ENCODE data around the gene DNASE1.

DNASE1 gene

DNA sequence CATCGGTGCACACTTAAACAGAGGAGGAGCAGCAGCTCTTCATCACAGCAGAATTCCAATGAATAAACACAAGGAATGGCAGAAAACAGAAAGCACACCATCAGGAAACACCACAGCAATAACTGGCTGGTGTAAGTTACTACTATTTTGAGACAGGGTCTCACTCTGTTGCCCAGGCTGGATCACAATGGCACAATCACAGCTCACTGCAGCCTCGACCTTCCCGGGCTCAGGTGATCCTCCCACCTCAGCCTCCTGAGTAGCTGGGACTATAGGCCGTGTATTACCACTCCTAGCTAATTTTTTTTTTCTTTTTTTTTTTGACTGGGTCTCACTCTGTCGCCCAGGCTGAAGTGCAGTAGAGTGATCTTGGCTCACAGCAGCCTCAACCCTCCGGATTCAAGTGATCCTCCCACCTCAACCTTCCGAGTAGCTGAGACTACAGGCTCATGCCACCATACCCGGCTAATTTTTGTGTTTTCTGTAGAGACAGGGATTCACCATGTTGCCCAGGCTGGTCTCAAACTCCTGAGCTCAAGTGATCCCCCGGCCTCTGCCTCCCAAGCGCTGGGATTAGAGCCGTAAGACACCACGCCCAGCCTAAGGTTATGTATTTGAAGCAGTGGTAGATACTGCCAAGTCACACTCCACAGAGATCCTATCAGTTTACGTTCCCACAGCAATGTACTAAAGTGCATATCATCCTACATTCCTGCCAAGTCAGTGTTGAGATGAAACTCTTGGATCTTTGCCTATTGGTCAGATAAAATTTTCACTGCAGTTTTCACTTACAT is 42.1 kb downstream of the DNASE1 start:
- Mint-ChIP-seq H3K36me3 (ENCODE audit: insufficient read depth) (peaks cover 1% of the 10 kb centered on the region), H3K27ac (ENCODE audit: low read depth) (no peak overlapping the region)
- no peak for DNase-seq (ENCODE audit: low spot score in 2 of 2)

DNA sequence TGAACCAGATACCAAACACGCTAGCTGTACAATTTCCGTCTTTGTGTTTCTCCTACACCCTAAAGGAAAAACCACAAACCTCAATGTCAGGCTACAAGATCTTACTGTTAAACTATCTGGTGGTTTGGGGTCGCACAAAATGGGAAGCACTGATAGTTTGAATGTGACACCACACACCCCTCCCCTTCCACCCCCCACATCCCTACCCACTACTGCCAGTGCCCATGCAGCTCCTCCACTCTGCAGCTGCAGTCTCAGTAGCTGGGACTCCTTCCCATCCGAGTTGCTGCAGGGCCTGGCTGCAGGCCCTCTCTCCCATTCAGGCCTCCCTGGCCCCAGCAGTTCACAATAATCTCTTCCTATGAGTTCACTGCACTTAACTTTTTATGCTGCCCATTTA is 44.5 kb downstream of the DNASE1 start:
- no peak overlapping the region for H3K27ac Mint-ChIP-seq (ENCODE audit: low read depth)
- ATAC-seq (replicated peaks; ENCODE audit: extremely low read depth, poor library complexity, severe bottlenecking) = no peak
- no peaks in the 10 kb centered on the region for H3K9me3 Mint-ChIP-seq

More for the DNA sequence above, 42.1 kb downstream of the DNASE1 start:
- H3K4me3 Mint-ChIP-seq = no peak overlapping the region
- no peaks in the 10 kb centered on the region for H3K9me3 Mint-ChIP-seq
- H3K27me3 Mint-ChIP-seq = no peaks in the 10 kb centered on the region
- ATAC-seq (replicated peaks; ENCODE audit: extremely low read depth, poor library complexity, severe bottlenecking) = no peak
- H3K4me1 Mint-ChIP-seq = peaks cover 4% of the 10 kb centered on the region

DNA sequence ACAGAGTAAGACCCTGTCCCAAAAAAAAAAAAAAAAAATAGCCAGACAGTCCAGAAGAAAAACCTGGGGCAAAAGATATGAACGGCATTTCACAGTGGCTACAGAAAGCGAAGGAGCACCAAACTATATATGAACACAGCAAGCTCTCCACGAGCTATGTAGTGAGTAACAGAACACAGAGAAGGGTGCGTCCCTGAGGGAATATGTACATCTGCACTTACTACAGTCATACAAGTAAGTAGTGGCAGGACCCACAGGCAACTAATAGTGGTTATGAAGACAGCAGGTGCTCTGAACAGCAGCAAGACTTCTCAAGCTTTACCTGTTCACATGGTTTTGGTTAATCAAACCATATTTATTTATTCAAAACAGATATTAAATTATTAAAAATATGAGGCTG is 47.0 kb downstream of the DNASE1 start:
- Mint-ChIP-seq H3K4me3 (no peak overlapping the region), H3K4me1 (peaks cover 5% of the 10 kb centered on the region), H3K9me3 (no peaks in the 10 kb centered on the region), H3K27ac (ENCODE audit: low read depth) (no peak overlapping the region), H3K27me3 (no peaks in the 10 kb centered on the region), H3K36me3 (ENCODE audit: insufficient read depth) (peaks cover 4% of the 10 kb centered on the region)
- ATAC-seq (replicated peaks; ENCODE audit: extremely low read depth, poor library complexity, severe bottlenecking) (no peak), DNase-seq (ENCODE audit: low spot score in 2 of 2) (no peak)

More for the DNA sequence above, 44.5 kb downstream of the DNASE1 start:
- Mint-ChIP-seq H3K4me1 (peaks cover 4% of the 10 kb centered on the region), H3K4me3 (no peak overlapping the region), H3K27me3 (no peaks in the 10 kb centered on the region), H3K36me3 (ENCODE audit: insufficient read depth) (peaks cover 3% of the 10 kb centered on the region)
- no peak for DNase-seq (ENCODE audit: low spot score in 2 of 2)

DNA sequence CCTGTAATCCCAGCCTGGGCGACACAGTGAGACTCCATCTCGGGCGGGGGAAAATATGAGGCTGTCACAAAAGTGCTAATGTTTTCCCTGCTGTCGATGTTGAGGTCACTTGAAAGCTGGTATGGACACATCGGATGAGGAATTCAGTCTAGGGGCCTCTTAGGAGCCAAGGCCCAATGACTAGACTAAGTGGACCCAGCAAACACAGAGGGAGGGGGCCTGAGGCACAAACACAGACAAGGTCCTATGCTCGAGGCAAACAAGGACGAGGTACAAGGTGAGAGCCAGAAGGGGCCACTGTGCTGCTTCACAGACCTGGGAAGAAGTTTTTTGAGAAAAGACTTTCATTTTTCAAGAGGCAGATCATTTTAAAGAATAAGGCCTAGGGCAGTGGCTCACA is 47.6 kb downstream of the DNASE1 start:
- DNase-seq (ENCODE audit: low spot score in 2 of 2) (no peak), ATAC-seq (replicated peaks; ENCODE audit: extremely low read depth, poor library complexity, severe bottlenecking) (no peak)
- Mint-ChIP-seq H3K36me3 (ENCODE audit: insufficient read depth) (peaks cover 7% of the 10 kb centered on the region), H3K4me3 (no peak overlapping the region), H3K27me3 (no peaks in the 10 kb centered on the region), H3K4me1 (peaks cover 5% of the 10 kb centered on the region), H3K9me3 (no peaks in the 10 kb centered on the region), H3K27ac (ENCODE audit: low read depth) (no peak overlapping the region)

DNA sequence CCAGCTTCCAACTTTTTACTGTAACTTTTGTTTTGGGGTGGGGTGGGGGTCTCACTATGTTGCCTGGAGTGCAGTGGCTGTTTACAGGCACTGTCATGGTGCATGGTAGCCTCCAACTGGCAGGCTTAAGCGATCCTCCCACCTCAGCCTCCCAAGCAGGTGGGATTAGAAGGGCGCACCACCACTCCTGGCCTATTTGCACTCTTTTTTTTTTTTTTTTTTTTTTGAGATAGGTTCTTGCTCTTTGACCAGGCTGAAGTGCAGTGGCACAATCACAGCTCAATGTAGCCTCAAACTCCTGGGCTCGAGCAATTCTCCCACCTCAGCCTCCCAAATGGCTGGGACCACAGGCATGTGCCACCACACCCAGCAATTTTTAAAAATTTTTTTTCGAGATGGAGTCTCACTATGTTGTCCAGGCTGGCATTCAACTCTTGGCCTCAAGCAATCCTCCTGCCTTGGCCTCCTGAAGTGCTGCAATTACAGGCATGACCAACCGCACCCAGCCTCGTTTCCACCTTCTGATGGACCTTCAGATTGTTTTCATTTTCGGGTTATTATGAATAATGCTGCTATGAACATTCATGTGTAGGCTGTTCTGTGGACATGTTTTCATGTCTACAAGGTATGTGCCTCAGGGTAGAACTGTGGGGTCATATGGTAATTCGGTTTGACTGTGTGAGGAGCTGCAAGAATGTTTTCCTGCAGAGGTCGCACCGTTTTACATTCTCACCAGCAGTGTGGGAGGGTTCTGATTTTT is 51.9 kb downstream of the DNASE1 start:
- Mint-ChIP-seq H3K4me3 (no peak overlapping the region), H3K36me3 (ENCODE audit: insufficient read depth) (peaks cover 8% of the 10 kb centered on the region), H3K4me1 (peaks cover 5% of the 10 kb centered on the region), H3K27ac (ENCODE audit: low read depth) (no peak overlapping the region), H3K9me3 (no peaks in the 10 kb centered on the region), H3K27me3 (no peaks in the 10 kb centered on the region)
- DNase-seq (ENCODE audit: low spot score in 2 of 2) (no peak), ATAC-seq (replicated peaks; ENCODE audit: extremely low read depth, poor library complexity, severe bottlenecking) (no peak)
